ENCODE measurements around the gene OR13J1. TPM values are rescaled to one million over a fixed set of nuclear protein-coding genes. Genes with fewer than 3 reads are reported as not detected.

The OR13J1 gene
- total RNA-seq, 1 donor from 2014 or later, result not detected

DNA sequence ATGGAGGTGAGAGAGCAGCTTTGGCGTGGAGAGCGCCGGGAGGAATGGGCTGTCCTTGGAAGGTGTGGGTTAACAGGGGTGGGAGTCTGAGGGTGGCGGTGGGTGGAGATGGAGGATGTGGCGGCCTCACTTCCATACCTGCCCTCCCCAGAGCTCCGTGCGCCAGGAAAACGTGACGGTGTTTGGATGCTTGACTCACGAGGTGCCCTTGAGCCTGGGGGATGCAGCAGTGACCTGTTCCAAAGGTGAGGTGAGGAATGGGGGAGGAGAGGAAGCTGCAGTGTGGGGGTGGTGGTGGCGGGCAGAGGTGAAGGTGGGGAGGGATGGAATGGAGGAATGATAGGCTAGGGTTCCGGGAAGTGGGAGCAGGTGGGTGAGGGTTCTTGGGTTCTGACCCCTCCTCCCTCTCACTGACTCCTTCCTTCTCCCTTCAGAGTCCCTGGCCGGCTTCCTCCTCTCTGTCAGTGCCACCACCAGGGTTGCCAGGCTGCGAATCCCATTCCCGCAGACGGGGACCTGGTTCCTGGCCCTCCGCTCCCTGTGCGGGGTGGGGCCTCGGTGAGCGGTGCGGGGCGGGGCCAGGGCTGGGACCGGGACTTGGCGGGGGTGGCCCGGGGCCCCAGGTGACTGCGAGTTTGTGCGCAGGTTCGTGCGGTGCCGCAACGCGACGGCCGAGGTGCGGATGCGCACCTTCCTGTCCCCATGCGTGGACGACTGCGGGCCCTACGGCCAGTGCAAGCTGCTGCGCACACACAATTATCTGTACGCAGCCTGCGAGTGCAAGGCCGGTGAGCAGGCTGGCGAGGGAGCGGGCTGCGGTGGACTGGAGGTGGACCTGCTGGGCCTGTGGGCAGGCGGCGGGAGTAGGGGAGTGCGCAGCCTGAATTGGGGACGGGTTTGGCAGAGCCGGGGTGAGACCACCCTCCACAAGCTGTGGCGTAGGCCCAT is 24.1 kb downstream of the OR13J1 start:
- TF ChIP-seq, protein P1, sequence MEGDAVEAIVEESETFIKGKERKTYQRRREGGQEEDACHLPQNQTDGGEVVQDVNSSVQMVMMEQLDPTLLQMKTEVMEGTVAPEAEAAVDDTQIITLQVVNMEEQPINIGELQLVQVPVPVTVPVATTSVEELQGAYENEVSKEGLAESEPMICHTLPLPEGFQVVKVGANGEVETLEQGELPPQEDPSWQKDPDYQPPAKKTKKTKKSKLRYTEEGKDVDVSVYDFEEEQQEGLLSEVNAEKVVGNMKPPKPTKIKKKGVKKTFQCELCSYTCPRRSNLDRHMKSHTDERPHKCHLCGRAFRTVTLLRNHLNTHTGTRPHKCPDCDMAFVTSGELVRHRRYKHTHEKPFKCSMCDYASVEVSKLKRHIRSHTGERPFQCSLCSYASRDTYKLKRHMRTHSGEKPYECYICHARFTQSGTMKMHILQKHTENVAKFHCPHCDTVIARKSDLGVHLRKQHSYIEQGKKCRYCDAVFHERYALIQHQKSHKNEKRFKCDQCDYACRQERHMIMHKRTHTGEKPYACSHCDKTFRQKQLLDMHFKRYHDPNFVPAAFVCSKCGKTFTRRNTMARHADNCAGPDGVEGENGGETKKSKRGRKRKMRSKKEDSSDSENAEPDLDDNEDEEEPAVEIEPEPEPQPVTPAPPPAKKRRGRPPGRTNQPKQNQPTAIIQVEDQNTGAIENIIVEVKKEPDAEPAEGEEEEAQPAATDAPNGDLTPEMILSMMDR (IDR thresholded peaks at IDR 0.05), result no peak
- H3K36me3 Mint-ChIP-seq (ENCODE audit: low read depth), result no peaks in the 10 kb centered on the region
- peaks cover 72% of the 10 kb centered on the region for H3K4me1 Mint-ChIP-seq
- DNase-seq (no peak), ATAC-seq (ENCODE audit: low read depth) (no peak)
- H3K27me3 Mint-ChIP-seq, result no peaks in the 10 kb centered on the region
- POLR2A ChIA-PET, result interaction anchor here (1.5 to 1.7 kb wide), 2 partner anchors 18 to 32 kb away, joined by 6 to 18 read pairs; partner anchors contain the start of genes FAM221B and HINT2
- H3K9me3 Mint-ChIP-seq, result no peaks in the 10 kb centered on the region
- H3K27ac Mint-ChIP-seq, result peak overlapping the region; percentile 28
- CTCF ChIA-PET, result interaction anchor here (2.5 to 3.4 kb wide), 3 partner anchors 20 to 56 kb away, joined by 9 to 17 read pairs (median 12); no protein-coding TSS in a partner anchor
- intact Hi-C loops (cut with micrococcal nuclease), result loop anchor here (1.0 to 5.0 kb wide), 3 partner anchors 17 to 36 kb away; partner anchors contain the start of genes HINT2 and TMEM8B
- H3K4me3 Mint-ChIP-seq, result peak overlapping the region; percentile 46

DNA sequence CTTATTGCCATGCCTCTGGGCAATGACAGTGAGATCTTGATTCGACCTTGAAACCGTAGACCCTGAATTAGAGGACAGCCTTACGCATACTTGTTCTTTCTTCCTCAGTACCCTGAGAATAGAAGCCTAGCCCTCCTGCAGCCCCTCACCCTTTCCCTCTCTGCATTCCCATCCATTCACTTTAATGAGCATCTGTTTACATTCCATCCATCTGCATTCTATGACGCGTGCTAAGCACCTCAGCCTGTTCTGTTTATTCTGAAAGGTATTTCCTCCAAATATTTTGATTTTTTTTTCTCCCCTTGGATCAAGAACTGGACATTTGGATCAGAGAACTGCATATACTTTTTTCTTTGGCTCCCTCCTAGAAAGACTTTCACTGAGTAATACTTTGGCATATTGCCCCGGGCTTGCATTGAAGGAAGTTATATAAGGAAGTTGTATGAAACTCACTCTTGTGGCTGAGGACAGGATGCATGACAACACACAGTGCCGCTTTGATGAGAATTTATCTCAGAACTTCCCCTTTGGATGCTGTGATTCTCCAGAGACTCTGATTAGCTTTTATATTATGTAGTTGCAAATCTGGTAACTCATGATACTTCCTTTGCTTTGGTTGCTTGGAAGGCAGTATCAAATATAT is 25.5 kb downstream of the OR13J1 start:
- no peaks in the 10 kb centered on the region for H3K36me3 Mint-ChIP-seq (ENCODE audit: low read depth)
- H3K9me3 Mint-ChIP-seq, result no peaks in the 10 kb centered on the region
- DNase-seq, result no peak
- CTCF ChIA-PET, result interaction anchor here (1.8 to 3.4 kb wide), 4 partner anchors 10 to 55 kb away, joined by 3 to 17 read pairs (median 10); no protein-coding TSS in a partner anchor
- peak overlapping the region; percentile 28 for H3K27ac Mint-ChIP-seq
- H3K4me3 Mint-ChIP-seq, result peak overlapping the region; percentile 33
- TF ChIP-seq, protein P1 (IDR thresholded peaks at IDR 0.05), result no peak
- peak; percentile 80 for ATAC-seq (ENCODE audit: low read depth)
- POLR2A ChIA-PET, result interaction anchor here (0.5 to 1.7 kb wide), 4 partner anchors 16 to 206 kb away, joined by 3 to 18 read pairs (median 5); partner anchors contain the start of genes FAM221B and HINT2
- H3K4me1 Mint-ChIP-seq, result peaks cover 81% of the 10 kb centered on the region
- intact Hi-C loops (cut with micrococcal nuclease), result loop anchor here (1.0 to 5.0 kb wide), 3 partner anchors 15 to 38 kb away; partner anchors contain the start of genes HINT2 and TMEM8B
- H3K27me3 Mint-ChIP-seq, result no peaks in the 10 kb centered on the region

DNA sequence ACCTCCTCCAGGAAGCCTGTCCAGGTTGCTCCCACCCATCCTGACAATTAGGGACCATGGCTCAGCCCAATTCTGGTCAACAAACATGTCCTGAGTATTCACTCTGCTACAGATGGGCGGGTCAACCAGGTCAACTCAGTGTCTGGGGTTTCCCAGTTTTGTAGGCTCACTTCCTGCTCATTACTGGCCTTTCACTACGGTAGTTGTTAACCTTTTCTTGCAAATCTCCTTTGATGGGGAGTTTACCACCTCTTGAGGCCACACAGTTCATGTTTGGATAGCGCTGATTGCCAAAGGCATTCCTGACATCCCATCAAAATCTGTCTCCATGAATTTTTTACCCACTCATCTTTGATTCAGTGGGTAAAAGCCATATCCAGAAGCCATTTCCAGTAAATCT is 27.4 kb downstream of the OR13J1 start:
- ChIA-PET CTCF (interaction anchor here (0.8 to 2.1 kb wide), 3 partner anchors 9 to 16 kb away, joined by 3 to 10 read pairs (median 4); partner anchors contain the start of gene TMEM8B), POLR2A (interaction anchor here (0.7 to 1.2 kb wide), 2 partner anchors 14 to 152 kb away, joined by 3 to 4 read pairs; partner anchors contain the start of gene FAM221B)
- no peaks in the 10 kb centered on the region for H3K36me3 Mint-ChIP-seq (ENCODE audit: low read depth)
- H3K4me1 Mint-ChIP-seq, result peaks cover 68% of the 10 kb centered on the region
- intact Hi-C loops (cut with micrococcal nuclease), result no loop called here
- no peak overlapping the region for H3K27ac Mint-ChIP-seq
- no peak overlapping the region for H3K4me3 Mint-ChIP-seq
- ATAC-seq (ENCODE audit: low read depth), result peak; percentile 45
- H3K9me3 Mint-ChIP-seq, result no peaks in the 10 kb centered on the region
- no peaks in the 10 kb centered on the region for H3K27me3 Mint-ChIP-seq
- DNase-seq, result no peak
- TF ChIP-seq, protein P1 (IDR thresholded peaks at IDR 0.05), result no peak

DNA sequence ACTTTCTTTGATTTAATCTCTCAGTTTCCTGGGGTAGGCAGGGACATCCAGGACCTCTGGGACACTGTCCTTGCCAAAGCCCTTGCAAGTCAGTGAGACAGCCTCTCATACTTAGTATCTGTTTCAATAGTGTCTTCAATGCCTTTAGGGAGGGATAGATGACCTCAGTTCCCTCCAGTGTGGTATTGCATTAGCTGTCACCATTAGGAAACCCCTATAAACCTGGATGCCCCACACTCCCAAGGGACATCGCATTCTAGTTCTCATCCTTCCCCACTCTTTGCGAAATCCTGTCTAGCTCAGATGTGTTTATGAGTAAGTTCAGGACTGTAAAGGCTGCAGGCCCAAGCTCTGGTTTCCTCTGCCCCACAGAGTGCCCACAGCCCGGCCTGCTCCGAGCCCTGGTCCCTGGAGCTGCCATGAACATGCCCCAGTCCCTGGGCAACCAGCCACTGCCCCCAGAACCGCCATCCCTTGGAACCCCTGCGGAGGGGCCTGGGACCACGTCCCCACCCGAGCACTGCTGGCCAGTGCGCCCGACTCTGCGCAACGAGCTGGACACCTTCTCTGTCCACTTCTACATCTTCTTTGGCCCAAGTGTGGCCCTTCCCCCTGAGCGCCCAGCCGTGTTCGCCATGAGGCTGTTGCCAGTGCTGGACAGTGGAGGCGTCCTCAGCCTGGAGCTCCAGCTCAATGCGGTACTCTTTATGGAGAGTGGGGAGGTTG is 28.0 kb downstream of the OR13J1 start:
- ATAC-seq (ENCODE audit: low read depth) (no peak), DNase-seq (no peak)
- Mint-ChIP-seq H3K27ac (no peak overlapping the region), H3K27me3 (no peaks in the 10 kb centered on the region), H3K36me3 (ENCODE audit: low read depth) (no peaks in the 10 kb centered on the region), H3K4me1 (peaks cover 62% of the 10 kb centered on the region), H3K9me3 (no peaks in the 10 kb centered on the region), H3K4me3 (no peak overlapping the region)
- TF ChIP-seq, protein P1 (IDR thresholded peaks at IDR 0.05), result no peak
- intact Hi-C loops (cut with micrococcal nuclease), result no loop called here
- CTCF ChIA-PET, result interaction anchor here (0.8 to 2.1 kb wide), 4 partner anchors 8 to 1670 kb away, joined by 3 to 10 read pairs (median 4); partner anchors contain the start of gene TMEM8B
- POLR2A ChIA-PET, result interaction anchor here (0.7 to 1.2 kb wide), 2 partner anchors 13 to 151 kb away, joined by 3 to 4 read pairs; partner anchors contain the start of gene FAM221B
